ENCODE measurements around the gene ZBED4. TPM values are rescaled to one million over a fixed set of nuclear protein-coding genes. Genes with fewer than 3 reads are reported as not detected.

ZBED4 gene
- total RNA-seq, 2 donors from 2014 or later = 16.2 to 19.9 TPM

DNA sequence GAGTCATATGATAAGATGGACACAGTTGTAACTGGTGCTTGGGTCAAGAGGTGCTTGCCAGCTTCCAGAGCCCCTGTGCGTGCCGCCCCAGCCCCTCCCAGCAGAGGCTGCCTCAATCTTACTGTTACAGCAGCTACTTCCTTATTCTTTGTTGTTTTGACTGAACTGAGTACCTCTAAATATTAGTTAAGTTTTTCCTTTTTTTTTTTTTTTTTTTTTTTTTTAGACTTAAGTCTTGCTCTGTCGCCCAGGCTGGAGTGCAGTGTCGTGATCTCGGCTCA, 8.8 kb downstream of the ZBED4 start:
- H3K9ac ChIP-seq (ENCODE audit: low read depth in 2 of 2, low read length in 2 of 2) = no peak overlapping the region
- H3K4me3 ChIP-seq = no peak overlapping the region
- H3K36me3 ChIP-seq = no peaks in the 10 kb centered on the region
- no peak for DNase-seq
- no peaks in the 10 kb centered on the region for H3K4me1 ChIP-seq
- TF ChIP-seq, protein P1, sequence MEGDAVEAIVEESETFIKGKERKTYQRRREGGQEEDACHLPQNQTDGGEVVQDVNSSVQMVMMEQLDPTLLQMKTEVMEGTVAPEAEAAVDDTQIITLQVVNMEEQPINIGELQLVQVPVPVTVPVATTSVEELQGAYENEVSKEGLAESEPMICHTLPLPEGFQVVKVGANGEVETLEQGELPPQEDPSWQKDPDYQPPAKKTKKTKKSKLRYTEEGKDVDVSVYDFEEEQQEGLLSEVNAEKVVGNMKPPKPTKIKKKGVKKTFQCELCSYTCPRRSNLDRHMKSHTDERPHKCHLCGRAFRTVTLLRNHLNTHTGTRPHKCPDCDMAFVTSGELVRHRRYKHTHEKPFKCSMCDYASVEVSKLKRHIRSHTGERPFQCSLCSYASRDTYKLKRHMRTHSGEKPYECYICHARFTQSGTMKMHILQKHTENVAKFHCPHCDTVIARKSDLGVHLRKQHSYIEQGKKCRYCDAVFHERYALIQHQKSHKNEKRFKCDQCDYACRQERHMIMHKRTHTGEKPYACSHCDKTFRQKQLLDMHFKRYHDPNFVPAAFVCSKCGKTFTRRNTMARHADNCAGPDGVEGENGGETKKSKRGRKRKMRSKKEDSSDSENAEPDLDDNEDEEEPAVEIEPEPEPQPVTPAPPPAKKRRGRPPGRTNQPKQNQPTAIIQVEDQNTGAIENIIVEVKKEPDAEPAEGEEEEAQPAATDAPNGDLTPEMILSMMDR (IDR thresholded peaks at IDR 0.05) = no peak
- H3K27ac ChIP-seq = no peak overlapping the region
- no peaks in the 10 kb centered on the region for H3K9me3 ChIP-seq
- intact Hi-C loops (cut with DNase I) = no loop called here
- H3K27me3 ChIP-seq = no peaks in the 10 kb centered on the region

DNA sequence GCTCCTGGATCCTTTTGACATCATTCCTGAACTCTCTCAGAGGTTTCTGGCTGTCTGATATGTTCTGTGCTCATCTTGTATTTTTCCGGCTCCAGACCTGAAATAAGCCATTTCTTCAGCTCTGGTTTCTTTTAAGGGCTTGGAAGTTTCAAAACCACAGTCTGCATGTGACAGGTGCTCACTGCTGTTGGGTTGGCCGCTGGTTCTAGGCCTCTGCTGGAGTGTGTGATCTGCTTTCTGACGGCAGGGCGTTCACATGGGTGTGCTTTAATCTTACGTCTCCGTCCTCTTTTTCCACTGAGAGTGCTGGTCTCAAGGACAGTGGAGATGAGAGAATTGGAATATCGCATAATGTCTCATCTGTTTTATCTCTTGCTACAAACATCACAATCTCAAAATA, 10.3 kb downstream of the ZBED4 start:
- Histone ChIP-seq H3K4me1 (no peaks in the 10 kb centered on the region), H3K27me3 (no peaks in the 10 kb centered on the region), H3K36me3 (no peaks in the 10 kb centered on the region), H3K27ac (no peak overlapping the region), H3K9me3 (no peaks in the 10 kb centered on the region), H3K9ac (ENCODE audit: low read depth in 2 of 2, low read length in 2 of 2) (no peak overlapping the region), H3K4me3 (no peak overlapping the region)
- no peak for DNase-seq
- TF ChIP-seq, protein P1 (IDR thresholded peaks at IDR 0.05) = no peak
- intact Hi-C loops (cut with DNase I) = no loop called here

GRCh38 chr22:49865156-49865555, 11.5 kb downstream of the ZBED4 start:
- Histone ChIP-seq H3K36me3 (no peaks in the 10 kb centered on the region), H3K4me3 (no peak overlapping the region), H3K27me3 (no peaks in the 10 kb centered on the region), H3K9me3 (no peaks in the 10 kb centered on the region), H3K4me1 (no peaks in the 10 kb centered on the region), H3K9ac (ENCODE audit: low read depth in 2 of 2, low read length in 2 of 2) (no peak overlapping the region), H3K27ac (no peak overlapping the region)
- intact Hi-C loops (cut with DNase I) = no loop called here
- TF ChIP-seq, protein P1 (IDR thresholded peaks at IDR 0.05) = no peak
- no peak for DNase-seq

GRCh38 chr22:49866134-49866533, 12.5 kb downstream of the ZBED4 start:
- H3K27ac ChIP-seq = no peak overlapping the region
- no peaks in the 10 kb centered on the region for H3K4me1 ChIP-seq
- no peaks in the 10 kb centered on the region for H3K27me3 ChIP-seq
- intact Hi-C loops (cut with DNase I) = no loop called here
- DNase-seq = no peak
- TF ChIP-seq, protein P1 (IDR thresholded peaks at IDR 0.05) = no peak
- H3K36me3 ChIP-seq = no peaks in the 10 kb centered on the region
- no peaks in the 10 kb centered on the region for H3K9me3 ChIP-seq
- no peak overlapping the region for H3K4me3 ChIP-seq
- H3K9ac ChIP-seq (ENCODE audit: low read depth in 2 of 2, low read length in 2 of 2) = no peak overlapping the region

DNA sequence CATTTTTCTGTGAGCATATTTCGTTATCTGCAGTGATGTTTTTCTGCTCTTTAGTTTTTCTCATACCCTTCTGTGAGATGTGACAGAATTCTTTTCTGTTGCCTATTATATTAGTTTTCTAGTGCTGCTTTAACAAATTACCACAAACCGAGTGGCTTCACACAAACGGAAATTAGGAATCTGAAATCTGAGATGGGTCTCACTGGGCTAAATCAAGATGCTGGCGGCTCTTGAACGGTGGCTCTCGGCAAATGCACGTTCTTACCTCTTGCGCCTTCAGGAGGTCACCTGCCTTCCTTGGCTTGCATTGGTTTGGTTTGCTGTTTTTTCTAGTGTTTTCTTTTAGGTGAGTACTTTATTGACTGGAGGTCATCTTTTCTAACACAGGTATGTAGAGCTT, 13.0 kb downstream of the ZBED4 start:
- H3K9ac ChIP-seq (ENCODE audit: low read depth in 2 of 2, low read length in 2 of 2) = no peak overlapping the region
- no peak overlapping the region for H3K27ac ChIP-seq

More for the DNA sequence above, 13.0 kb downstream of the ZBED4 start:
- no peaks in the 10 kb centered on the region for H3K27me3 ChIP-seq
- TF ChIP-seq, protein P1 (IDR thresholded peaks at IDR 0.05) = no peak
- intact Hi-C loops (cut with DNase I) = no loop called here
- H3K9me3 ChIP-seq = no peaks in the 10 kb centered on the region
- DNase-seq = no peak
- H3K36me3 ChIP-seq = no peaks in the 10 kb centered on the region
- no peaks in the 10 kb centered on the region for H3K4me1 ChIP-seq
- H3K4me3 ChIP-seq = no peak overlapping the region
